Ishikawa (cell line): Measurements from ENCODE around the gene TMEM255A.

Experiments used
- CEBPB ChIP-seq: IDR thresholded peaks from 2 replicates; pipeline ENCODE4 v1.6.1; 2012
- CREB1 ChIP-seq: IDR thresholded peaks from 2 replicates; pipeline ENCODE4 v1.6.1; 2012; ENCODE audit warnings: low read depth
- EP300 ChIP-seq: IDR thresholded peaks from 2 replicates; pipeline ENCODE4 v1.6.1; 2012; ENCODE audit warnings: borderline replicate concordance
- FOXM1 ChIP-seq: IDR thresholded peaks from 2 replicates; pipeline ENCODE4 v1.6.1; 2012; ENCODE audit warnings: low read depth, borderline replicate concordance
- MAX ChIP-seq: IDR thresholded peaks from 2 replicates; pipeline ENCODE4 v1.6.1; 2012
- NFIC ChIP-seq: IDR thresholded peaks from 2 replicates; pipeline ENCODE4 v1.6.1; 2012
- RAD21 ChIP-seq: IDR thresholded peaks from 2 replicates; pipeline ENCODE4 v1.6.1; 2012; ENCODE audit warnings: low read depth
- REST ChIP-seq: IDR thresholded peaks from 2 replicates; pipeline ENCODE4 v1.6.1; 2012; ENCODE audit warnings: low read depth, mild to moderate bottlenecking
- TAF1 ChIP-seq: IDR thresholded peaks from 2 replicates; pipeline ENCODE4 v1.6.1; 2012; ENCODE audit warnings: low read depth, mild to moderate bottlenecking
- TCF12 ChIP-seq: IDR thresholded peaks from 2 replicates; pipeline ENCODE4 v1.6.1; 2012; ENCODE audit warnings: low read depth
- USF1 ChIP-seq: IDR thresholded peaks from 2 replicates; pipeline ENCODE4 v1.6.1; 2012
- YY1 ChIP-seq: IDR thresholded peaks from 2 replicates; pipeline ENCODE4 v1.6.1; 2012; ENCODE audit warnings: low read depth
- ZBTB7A ChIP-seq: IDR thresholded peaks from 2 replicates; pipeline ENCODE4 v1.6.1; 2012; ENCODE audit warnings: low read depth

DNA sequence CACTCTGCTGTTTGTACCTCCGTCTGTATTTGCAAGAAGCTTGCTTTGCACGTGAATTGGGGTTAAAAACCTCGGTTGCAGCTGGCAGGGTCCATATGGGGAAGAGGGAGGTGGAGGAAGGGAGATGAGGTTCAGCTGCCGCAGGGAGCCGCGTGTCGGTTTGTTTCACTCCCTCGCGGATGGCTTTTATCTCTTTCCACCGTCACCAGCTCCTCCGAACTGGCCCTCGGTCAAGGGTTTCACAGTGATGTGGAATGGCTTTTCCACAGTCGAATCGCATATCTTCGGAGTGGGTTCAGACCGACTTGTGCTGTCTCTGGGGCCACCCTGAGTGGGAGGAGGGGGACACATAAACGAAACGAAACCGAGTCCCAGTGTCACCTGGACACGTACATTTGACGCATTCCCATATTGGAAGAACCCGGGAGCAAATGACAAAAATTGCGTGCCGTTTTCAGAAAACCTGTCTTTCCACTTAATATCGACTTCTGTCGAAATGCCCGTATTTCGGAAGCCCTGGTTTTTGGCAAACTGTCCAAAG, 59.7 kb downstream of the TMEM255A start:
- TF ChIP-seq EP300: no peak
- no peak for TF ChIP-seq CREB1
- TF ChIP-seq TCF12: no peak
- no peak for TF ChIP-seq NFIC
- no peak for TF ChIP-seq TAF1
- no peak for TF ChIP-seq CEBPB
- TF ChIP-seq FOXM1: no peak
- TF ChIP-seq USF1: no peak
- TF ChIP-seq RAD21: no peak
- no peak for TF ChIP-seq YY1
- no peak for TF ChIP-seq ZBTB7A
- TF ChIP-seq MAX: 0 out of 2 replicates have a peak, but pooled peaks have one; percentile 24
- TF ChIP-seq REST: no peak
